Tibial artery (tissue), 4 donors: ENCODE results near the gene RNF19B.
"Not testable (repeated sequence)": the region's sequence is repeated elsewhere in the genome, so short reads cannot be mapped to it uniquely, and the experiment has no call there.

Source experiments
- DNase-seq, 2 donors: peaks; one replicate each; pipeline ENCODE4 v3.0.0-alpha.2; 2019
- H3K27ac ChIP-seq, 2 donors: fragments of 200-600 bp; sonication (generic) in 1 of 2; 1 replicate in 1 of 2; 2 replicates in 1 of 2; pipeline ENCODE4 v1.5.1; 2018 to 2019; ENCODE audit warnings: mild to moderate bottlenecking in 1 of 2
- H3K27me3 ChIP-seq, 2 donors: fragments of 200-600 bp; sonication (generic) in 1 of 2; one replicate each; pipeline versions ENCODE4 v1.5.1 to v1.6.0; 2016 to 2019
- H3K36me3 ChIP-seq, 3 donors: fragments of 200-600 bp; sonication (generic) in 2 of 3; one replicate each; pipeline ENCODE4 v1.5.1; 2016 to 2019; ENCODE audit warnings: mild to moderate bottlenecking in 2 of 3
- H3K4me1 ChIP-seq, 4 donors: fragments of 200-600 bp; sonication (generic) in 2 of 4; 1 replicate in 3 of 4; 2 replicates in 1 of 4; pipeline ENCODE4 v1.5.1; 2016 to 2019
- H3K4me3 ChIP-seq, 2 donors: fragments of 200-600 bp; sonication (generic) in 1 of 2; 1 replicate in 1 of 2; 2 replicates in 1 of 2; pipeline ENCODE4 v1.5.1; 2018 to 2019; ENCODE audit warnings: mild to moderate bottlenecking in 2 of 2
- H3K9me3 ChIP-seq, 3 donors: fragments of 200-600 bp; sonication (generic) in 1 of 3; one replicate each; pipeline ENCODE4 v1.5.1; 2016 to 2019
- intact Hi-C: fragments of 100-400 bp; cut with DNase I; formaldehyde crosslinking; loops from one replicate; pipeline ENCODE4 v1.15.0; 2023; ENCODE audit warnings: low total_unique reads
- TF ChIP-seq, protein P1 (sequence below), 2 experiments: fragments of 200-600 bp in 1 of 2; fragments of 450-650 bp in 1 of 2; IDR thresholded peaks; one replicate each; pipeline ENCODE4 v1.5.1; 2017 to 2019; ENCODE audit warnings: antibody characterized with exemption in 2 of 2, mild to moderate bottlenecking in 1 of 2, moderate library complexity in 1 of 2

RNF19B gene

DNA sequence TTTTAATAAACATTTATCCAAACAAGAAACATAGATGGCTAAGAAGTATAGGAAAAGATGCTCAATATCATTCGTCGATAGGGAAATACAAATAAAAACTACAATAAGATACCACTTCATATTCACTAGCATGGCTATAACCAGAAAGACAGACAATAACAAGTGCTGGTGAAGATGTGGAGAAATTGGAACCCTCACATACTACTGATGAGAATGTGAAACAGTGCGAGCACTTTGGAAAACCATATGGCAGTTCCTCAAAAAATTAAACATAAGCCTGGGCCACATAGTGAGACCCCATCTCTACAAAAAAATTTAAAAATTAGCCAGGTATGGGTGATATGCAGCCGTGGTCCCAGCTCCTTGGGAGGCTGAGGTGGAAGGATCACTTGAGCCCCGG lies 54.3 kb downstream of the RNF19B start:
- H3K27ac ChIP-seq: no peak overlapping the region
- intact Hi-C loops: no loop called here
- TF ChIP-seq, protein P1, sequence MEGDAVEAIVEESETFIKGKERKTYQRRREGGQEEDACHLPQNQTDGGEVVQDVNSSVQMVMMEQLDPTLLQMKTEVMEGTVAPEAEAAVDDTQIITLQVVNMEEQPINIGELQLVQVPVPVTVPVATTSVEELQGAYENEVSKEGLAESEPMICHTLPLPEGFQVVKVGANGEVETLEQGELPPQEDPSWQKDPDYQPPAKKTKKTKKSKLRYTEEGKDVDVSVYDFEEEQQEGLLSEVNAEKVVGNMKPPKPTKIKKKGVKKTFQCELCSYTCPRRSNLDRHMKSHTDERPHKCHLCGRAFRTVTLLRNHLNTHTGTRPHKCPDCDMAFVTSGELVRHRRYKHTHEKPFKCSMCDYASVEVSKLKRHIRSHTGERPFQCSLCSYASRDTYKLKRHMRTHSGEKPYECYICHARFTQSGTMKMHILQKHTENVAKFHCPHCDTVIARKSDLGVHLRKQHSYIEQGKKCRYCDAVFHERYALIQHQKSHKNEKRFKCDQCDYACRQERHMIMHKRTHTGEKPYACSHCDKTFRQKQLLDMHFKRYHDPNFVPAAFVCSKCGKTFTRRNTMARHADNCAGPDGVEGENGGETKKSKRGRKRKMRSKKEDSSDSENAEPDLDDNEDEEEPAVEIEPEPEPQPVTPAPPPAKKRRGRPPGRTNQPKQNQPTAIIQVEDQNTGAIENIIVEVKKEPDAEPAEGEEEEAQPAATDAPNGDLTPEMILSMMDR (IDR thresholded peaks at IDR 0.05): no peak
- peaks cover 0 to 7% of the 10 kb centered on the region in 2 donors for H3K27me3 ChIP-seq
- H3K9me3 ChIP-seq: no peaks in the 10 kb centered on the region
- DNase-seq: no peak
- no peaks in the 10 kb centered on the region for H3K36me3 ChIP-seq
- no peak overlapping the region for H3K4me3 ChIP-seq
- no peaks in the 10 kb centered on the region for H3K4me1 ChIP-seq

DNA sequence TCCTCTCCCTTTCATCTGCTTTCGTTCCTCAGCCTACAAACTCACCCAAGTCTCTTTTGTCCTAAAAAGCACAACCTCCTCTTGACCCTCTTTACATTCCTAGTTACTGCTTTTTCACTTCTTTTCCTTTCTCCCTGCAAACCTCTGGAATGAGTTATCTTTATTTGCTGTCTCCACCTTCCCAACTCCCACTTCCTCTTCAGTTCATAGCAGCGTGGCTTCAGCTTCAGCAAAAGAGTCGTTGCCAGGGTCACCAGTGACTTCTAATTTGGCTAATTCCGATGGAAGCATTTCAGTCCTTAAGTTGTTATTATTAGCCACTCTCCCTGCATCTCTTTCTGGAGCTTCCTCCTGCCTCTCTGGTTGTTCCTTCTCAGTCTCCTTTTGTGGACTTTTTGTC lies 57.2 kb downstream of the RNF19B start:
- TF ChIP-seq, protein P1 (IDR thresholded peaks at IDR 0.05): no peak
- no peak overlapping the region for H3K4me3 ChIP-seq
- H3K27me3 ChIP-seq: peaks cover 0 to 7% of the 10 kb centered on the region in 2 donors
- intact Hi-C loops: no loop called here
- no peaks in the 10 kb centered on the region for H3K4me1 ChIP-seq
- H3K36me3 ChIP-seq: no peaks in the 10 kb centered on the region
- H3K27ac ChIP-seq: no peak overlapping the region
- H3K9me3 ChIP-seq: no peaks in the 10 kb centered on the region
- DNase-seq: no peak

DNA sequence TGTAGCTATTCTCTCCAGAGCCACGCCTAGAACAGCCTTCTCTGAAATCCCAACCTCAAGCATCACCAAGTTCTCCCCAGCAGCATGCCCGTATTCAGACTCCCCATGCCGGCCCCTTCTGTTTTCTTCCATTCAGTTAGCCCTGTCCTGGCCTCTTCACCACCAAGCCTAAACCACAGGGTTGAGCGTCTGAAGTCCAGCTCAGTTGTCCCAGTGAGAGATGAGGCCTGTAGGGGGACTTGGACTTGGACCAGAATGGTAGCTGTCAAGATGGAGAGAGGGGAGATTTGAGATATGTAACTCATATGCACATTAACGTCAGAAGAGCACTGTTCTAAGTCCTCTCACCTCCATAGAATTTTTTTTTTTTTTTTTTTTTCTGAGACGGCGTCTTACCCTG lies 58.0 kb downstream of the RNF19B start:
- DNase-seq: no peak
- H3K9me3 ChIP-seq: no peaks in the 10 kb centered on the region
- intact Hi-C loops: no loop called here
- peaks cover 0 to 4% (median 1%) of the 10 kb centered on the region in 4 donors for H3K4me1 ChIP-seq
- no peaks in the 10 kb centered on the region for H3K36me3 ChIP-seq
- no peak overlapping the region for H3K27ac ChIP-seq
- H3K4me3 ChIP-seq: no peak overlapping the region
- H3K27me3 ChIP-seq: peaks cover 0 to 12% of the 10 kb centered on the region in 2 donors
- TF ChIP-seq, protein P1 (IDR thresholded peaks at IDR 0.05): no peak

DNA sequence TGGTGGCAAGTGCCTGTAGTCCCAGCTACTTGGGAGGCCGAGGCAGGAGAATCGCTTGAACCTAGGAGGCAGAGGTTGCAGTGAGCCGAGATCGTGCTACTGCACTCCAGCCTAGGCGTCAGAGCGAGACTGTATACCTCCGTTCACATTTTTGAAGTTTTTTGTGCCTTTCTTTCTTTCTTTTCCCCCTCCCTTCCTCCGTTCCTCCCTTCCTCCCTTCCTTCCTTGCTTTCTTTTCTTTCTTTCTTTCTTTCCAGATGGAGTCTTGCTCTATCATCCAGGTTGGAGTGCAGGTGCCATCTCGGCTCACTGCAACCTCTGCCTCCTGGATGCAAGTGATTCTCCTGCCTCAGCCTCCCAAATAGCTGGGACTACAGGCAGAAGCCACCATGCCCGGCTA lies 59.0 kb downstream of the RNF19B start:
- intact Hi-C loops, H3K27ac ChIP-seq, H3K4me3 ChIP-seq, H3K36me3 ChIP-seq, H3K9me3 ChIP-seq: not testable (repeated sequence)
- Histone ChIP-seq H3K27me3 (peaks cover 0 to 19% of the 10 kb centered on the region in 2 donors), H3K4me1 (peaks cover 0 to 13% (median 8%) of the 10 kb centered on the region in 4 donors)
- peak; percentile 1 to 4 for DNase-seq

DNA sequence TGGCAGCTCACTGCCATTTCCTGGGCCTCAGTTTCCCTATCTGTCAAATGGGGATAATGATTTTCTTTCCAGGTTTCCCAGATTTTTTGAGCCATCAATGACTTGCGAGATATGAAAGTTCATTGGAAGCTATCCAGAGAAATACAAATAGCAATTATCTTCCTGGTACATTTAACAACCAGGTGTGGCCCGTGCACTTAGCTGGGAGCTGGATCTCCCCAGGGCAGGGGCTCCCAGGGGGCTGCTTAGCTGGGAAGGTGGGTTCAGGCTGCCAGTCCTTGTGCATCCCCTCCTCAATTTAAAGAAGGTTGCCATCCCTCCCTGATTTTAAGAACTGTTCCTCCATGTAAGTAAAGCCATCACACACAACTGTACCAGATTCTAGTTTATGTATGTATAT lies 59.8 kb downstream of the RNF19B start:
- no peaks in the 10 kb centered on the region for H3K36me3 ChIP-seq
- no peaks in the 10 kb centered on the region for H3K9me3 ChIP-seq
- TF ChIP-seq, protein P1 (IDR thresholded peaks at IDR 0.05): no peak
- H3K27ac ChIP-seq: no peak overlapping the region
- peaks cover 0 to 21% (median 13%) of the 10 kb centered on the region in 4 donors for H3K4me1 ChIP-seq
- DNase-seq: peak; percentile 0 to 39
- H3K27me3 ChIP-seq: peaks cover 0 to 23% of the 10 kb centered on the region in 2 donors
- H3K4me3 ChIP-seq: no peak overlapping the region
- intact Hi-C loops: no loop called here

DNA sequence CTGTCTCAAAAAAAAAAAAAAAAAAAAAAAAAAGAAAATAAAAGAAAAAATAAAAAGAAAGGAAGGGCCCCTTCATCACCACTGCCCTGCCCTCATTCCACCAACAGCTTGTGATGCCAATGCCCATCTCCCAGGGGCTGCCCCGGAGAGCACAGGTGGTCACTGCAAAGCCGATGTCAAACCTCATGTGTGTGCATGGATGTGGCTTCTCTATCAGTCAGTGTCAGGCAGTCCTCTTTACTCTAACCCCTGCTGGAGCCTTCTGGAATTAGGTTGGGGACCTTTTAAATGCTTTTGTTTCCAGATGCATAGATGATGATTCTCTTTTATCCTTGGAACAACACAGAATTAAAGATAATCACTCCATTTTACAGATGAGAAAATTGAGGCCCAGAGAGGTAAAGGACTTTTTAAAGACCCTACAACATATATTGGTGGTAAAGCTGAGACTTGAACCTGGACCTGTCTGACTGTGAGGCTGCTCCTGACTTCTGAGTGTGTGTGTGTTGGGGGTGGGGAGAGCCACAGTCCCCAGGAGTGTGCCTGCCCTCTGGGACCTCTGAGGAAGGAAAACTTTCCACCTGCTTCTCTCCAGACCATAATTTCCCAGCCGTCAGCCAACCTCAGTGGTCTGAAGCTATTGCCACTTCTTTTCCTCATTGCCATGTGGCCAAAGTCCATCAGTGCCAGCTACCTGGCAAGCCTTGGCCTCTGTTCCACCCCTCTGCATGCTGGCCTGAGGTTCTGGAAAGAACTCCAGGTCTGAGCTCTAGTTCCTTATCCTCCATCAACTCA lies 60.4 kb downstream of the RNF19B start:
- no peak overlapping the region for H3K27ac ChIP-seq
- H3K9me3 ChIP-seq: no peaks in the 10 kb centered on the region
- no peaks in the 10 kb centered on the region for H3K36me3 ChIP-seq
- TF ChIP-seq, protein P1 (IDR thresholded peaks at IDR 0.05): no peak
- H3K4me3 ChIP-seq: no peak overlapping the region
- intact Hi-C loops: no loop called here
- H3K4me1 ChIP-seq: peaks cover 0 to 22% (median 13%) of the 10 kb centered on the region in 4 donors
- H3K27me3 ChIP-seq: peaks cover 0 to 23% of the 10 kb centered on the region in 2 donors
- DNase-seq: peak; percentile 15 to 39
